ENCODE data around the gene RNF17.

Gene RNF17

GRCh38 chr13:24763596-24764275 is at the start of gene RNF17:
Gene RNF17 (plus strand): TSS chr13:24764169. CDS start chr13:24764204, 35 bp downstream.
- TF ChIP-seq CTCF (IDR thresholded peaks at IDR 0.05; ENCODE audit: insufficient read depth, low read length, missing control alignments), result no peak
- no peak within 1 kb of the TSS for H3K4me3 ChIP-seq (ENCODE audit: low read depth, low read length)
- DNase-seq (ENCODE audit: low read depth, low spot score), result no peak
- ChIA-PET POLR2A (no interaction called here), CTCF (no interaction called here)

GRCh38 chr13:24716011-24716410 is 48.0 kb upstream of the RNF17 start:
- CTCF ChIA-PET, result no interaction called here
- H3K4me3 ChIP-seq (ENCODE audit: low read depth, low read length), result no peak overlapping the region
- no peak for DNase-seq (ENCODE audit: low read depth, low spot score)
- no peak for TF ChIP-seq CTCF (IDR thresholded peaks at IDR 0.05; ENCODE audit: insufficient read depth, low read length, missing control alignments)
- POLR2A ChIA-PET, result no interaction called here

GRCh38 chr13:24716446-24716845 is 47.5 kb upstream of the RNF17 start:
- ChIA-PET CTCF (no interaction called here), POLR2A (no interaction called here)
- no peak overlapping the region for H3K4me3 ChIP-seq (ENCODE audit: low read depth, low read length)
- TF ChIP-seq CTCF (IDR thresholded peaks at IDR 0.05; ENCODE audit: insufficient read depth, low read length, missing control alignments), result no peak
- no peak for DNase-seq (ENCODE audit: low read depth, low spot score)

- H3K4me3 ChIP-seq (ENCODE audit: low read depth, low read length), result no peak overlapping the region
- no peak for DNase-seq (ENCODE audit: low read depth, low spot score)
- CTCF ChIA-PET, result no interaction called here
- TF ChIP-seq CTCF (IDR thresholded peaks at IDR 0.05; ENCODE audit: insufficient read depth, low read length, missing control alignments), result no peak
- POLR2A ChIA-PET, result no interaction called here
Measured at GRCh38 chr13:24717217-24717616, 46.8 kb upstream of the RNF17 start.

- H3K4me3 ChIP-seq (ENCODE audit: low read depth, low read length), result no peak overlapping the region
- DNase-seq (ENCODE audit: low read depth, low spot score), result no peak
- POLR2A ChIA-PET, result no interaction called here
- CTCF ChIA-PET, result no interaction called here
- TF ChIP-seq CTCF (IDR thresholded peaks at IDR 0.05; ENCODE audit: insufficient read depth, low read length, missing control alignments), result no peak
Measured at GRCh38 chr13:24718192-24718965, 45.6 kb upstream of the RNF17 start.

GRCh38 chr13:24719139-24719538 is 44.8 kb upstream of the RNF17 start:
- CTCF ChIA-PET, result interaction anchor here (1.1 to 1.3 kb wide), 2 partner anchors 8 to 10 kb away, joined by 4 to 5 read pairs; no protein-coding TSS in a partner anchor
- POLR2A ChIA-PET, result no interaction called here
- no peak overlapping the region for H3K4me3 ChIP-seq (ENCODE audit: low read depth, low read length)
- DNase-seq (ENCODE audit: low read depth, low spot score), result no peak
- no peak for TF ChIP-seq CTCF (IDR thresholded peaks at IDR 0.05; ENCODE audit: insufficient read depth, low read length, missing control alignments)
